Activated CD4-positive, alpha-beta T cell treated with anti-CD3 and anti-CD28 coated beads for 4 hours (primary cell): Measurements from ENCODE around the gene ACTC1.
"Not testable (repeated sequence)": the region's sequence is repeated elsewhere in the genome, so short reads cannot be mapped to it uniquely, and the experiment has no call there.

Experiments
- DNase-seq, 2 donors: peaks; one replicate each; pipeline ENCODE4 v3.0.0-alpha.2; 2020

ACTC1 gene

DNA sequence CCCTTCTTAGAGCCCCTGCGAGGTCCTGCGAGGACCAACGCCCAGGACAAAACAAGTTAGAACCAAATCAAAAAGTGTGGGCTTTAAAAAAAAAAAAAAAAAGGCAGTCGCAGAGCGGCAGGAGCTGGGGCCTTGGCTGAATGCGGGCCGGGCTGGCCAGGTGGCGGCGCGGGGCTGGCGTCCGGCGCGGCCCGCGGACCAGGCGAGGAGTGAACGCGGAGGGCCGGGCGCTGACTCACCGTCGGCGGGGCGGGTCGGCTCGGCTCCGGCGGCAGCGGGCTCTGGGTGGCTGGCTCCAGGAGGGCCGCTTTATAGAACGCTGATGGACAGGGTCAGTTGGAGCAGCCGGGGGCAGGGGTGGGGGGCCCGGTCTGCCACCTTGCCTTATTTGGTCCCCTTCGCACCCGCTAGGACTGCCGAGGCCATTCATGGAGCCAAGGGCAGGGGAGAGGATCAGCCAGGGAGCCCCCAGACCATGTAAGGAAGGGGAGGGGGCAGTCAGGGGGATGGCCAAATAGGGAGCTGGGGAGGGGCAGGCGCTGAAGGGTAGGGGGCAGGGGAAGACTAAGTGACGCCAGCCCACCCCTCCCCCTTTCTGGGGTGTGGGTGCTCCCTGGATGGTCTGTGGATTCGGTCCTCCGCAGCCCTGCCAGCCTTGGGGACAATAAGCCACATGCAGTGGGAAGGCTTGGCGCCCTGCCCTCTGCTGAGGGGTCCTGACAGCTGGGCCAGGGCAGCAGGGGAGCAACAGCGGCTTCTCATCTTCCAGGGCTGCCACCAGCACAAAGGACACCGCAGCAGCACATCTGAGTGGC is at the start of gene ACTC1:
TSS of gene ACTC1 (minus strand) at position 283 of the 815 bp plus-strand sequence. CDS start 741 bp downstream, outside the sequence.
- DNase-seq = no peak

- DNase-seq = no peak
Observed at GRCh38 chr15:34841262-34841725, 45.9 kb upstream of the ACTC1 start.

- no peak for DNase-seq
Observed at GRCh38 chr15:34838282-34838681, 42.9 kb upstream of the ACTC1 start.

- DNase-seq = no peak
Observed at GRCh38 chr15:34837246-34838016, 42.1 kb upstream of the ACTC1 start.

DNA sequence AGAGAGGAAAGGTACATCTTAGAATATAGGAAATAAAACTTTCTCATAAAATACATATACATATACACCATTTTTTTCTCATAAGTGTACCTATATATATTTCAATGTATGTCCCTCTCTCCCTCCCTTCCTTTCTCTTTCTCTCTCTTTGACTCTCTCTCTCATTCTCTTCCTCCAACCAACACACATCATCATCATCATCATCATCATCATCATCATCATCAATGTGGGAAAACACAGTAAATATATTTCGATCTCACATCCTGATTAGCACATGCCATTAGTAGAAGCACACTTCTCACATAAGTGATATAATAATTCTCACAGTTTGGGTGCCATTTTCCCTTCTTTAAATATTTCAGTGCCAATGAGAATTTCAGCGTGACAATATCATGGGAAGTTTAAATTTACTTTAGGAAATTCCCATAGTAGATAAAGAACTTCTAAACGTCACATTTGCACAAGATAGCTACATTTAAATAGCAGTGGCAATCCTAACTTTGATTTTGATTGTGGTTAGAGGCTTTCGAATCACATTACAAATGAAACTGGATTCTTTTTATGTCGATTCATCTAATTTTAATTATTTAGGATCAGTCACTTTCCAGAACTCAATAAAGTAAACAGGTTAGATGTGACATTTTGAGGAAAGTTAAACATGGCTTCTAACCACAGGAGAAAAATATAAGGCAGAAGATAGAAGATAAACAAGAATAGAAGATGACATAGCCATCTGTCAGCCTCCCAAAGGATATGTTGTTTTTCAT is 33.0 kb upstream of the ACTC1 start:
- no peak for DNase-seq

- DNase-seq = no peak
Observed at GRCh38 chr15:34821831-34822230, 26.5 kb upstream of the ACTC1 start.

DNA sequence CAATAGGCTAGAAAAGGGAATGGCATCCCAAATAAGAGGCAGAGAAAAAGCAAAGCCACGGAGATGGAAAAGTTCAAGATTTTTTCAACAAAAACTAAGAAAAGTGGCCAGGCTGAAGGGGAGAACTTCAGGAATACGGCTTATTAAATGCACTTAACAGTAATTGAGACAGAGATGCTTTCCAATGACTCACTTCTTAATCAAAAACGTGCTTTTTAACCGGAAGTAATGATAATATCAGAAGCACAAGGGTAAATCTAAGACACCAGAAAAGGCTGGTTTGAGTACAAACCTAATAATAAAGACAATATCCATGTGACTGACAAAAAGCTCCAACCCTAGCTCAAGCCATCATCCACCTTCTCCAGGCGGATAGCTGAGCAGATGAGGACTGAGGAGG is 24.8 kb upstream of the ACTC1 start:
- DNase-seq = no peak

DNA sequence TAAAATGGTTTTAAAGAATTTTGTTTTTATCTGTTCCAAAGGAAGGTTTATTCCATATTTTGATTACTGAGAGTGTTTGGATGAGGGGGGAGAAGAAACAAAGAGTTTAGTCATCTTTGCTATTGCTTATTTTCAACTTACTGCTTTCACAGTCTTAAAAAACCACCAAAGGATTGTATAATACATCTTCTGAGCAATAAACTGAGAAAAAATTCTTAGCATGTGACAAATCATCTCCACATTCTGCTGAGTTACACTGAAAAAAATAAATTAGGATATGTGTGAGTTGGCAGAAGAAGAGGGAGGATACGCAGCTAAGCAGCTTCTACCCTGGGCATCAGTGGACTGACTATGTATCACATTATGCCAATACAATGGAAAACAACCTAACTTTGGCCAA is 23.2 kb upstream of the ACTC1 start:
- no peak for DNase-seq

DNA sequence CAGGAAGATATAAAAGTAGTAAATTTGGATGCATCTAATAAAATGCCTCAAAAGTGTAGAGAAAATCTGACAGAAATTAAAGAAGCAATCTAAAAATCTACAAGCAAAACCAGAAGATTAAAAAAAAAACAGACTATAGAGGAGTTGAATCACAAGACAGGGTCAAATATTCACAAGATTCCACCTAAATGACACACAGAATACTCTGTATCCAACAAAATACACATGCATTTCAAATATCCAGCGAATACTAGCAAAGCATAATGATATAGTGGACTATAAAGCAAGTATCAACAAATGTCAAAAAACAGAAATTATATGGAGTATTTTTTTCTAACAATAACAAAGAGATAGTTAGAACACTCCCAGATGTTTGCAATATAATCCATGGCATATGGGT is 20.5 kb upstream of the ACTC1 start:
- no peak for DNase-seq

DNA sequence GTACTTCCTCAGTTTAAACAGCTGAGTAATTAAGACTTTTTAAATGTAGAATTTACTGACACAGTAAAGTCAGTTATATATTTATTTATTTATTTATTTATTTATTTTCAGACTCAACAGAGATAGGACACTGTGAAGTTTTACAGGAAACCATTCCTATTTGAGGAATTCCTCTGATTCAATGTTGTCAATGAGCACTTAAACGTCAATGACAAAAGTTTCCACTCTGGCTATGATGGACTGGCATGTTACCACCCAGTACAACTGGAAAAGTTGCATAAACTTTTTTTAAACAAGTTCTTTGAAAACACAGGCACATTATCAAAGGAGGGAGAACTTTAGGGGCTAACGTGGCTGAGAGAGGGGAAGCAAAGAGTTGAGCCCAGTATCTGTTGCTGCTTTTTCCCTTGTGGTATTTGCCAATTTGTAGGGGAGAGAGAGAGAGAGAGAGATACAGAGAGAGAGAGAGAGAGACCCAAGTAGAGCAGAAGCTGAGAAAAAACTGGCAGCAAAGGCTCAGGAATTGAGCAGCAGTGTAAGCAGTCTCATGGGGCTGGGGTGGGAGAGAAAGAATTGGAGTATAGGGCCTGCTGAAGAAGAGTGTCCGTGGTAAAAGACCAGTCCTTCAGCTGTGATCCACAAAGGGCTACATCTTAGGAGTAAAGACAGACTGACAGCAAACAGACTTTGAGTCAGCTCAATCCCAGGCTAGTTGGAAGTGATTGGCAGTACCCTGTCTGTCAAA is 18.3 kb upstream of the ACTC1 start:
- no peak for DNase-seq

GRCh38 chr15:34812868-34813365 is 17.6 kb upstream of the ACTC1 start:
- DNase-seq = not testable (repeated sequence)

- DNase-seq = no peak
Observed at GRCh38 chr15:34812369-34812768, 17.0 kb upstream of the ACTC1 start.

GRCh38 chr15:34810443-34811129 is 15.2 kb upstream of the ACTC1 start:
- DNase-seq = no peak

GRCh38 chr15:34809186-34809585 is 13.8 kb upstream of the ACTC1 start:
- DNase-seq = no peak

- no peak for DNase-seq
Observed at GRCh38 chr15:34808016-34808415, 12.7 kb upstream of the ACTC1 start.

- not testable (repeated sequence) for DNase-seq
Observed at GRCh38 chr15:34807241-34807640, 11.9 kb upstream of the ACTC1 start.

- no peak for DNase-seq
Observed at GRCh38 chr15:34804776-34805175, 9.4 kb upstream of the ACTC1 start.

DNA sequence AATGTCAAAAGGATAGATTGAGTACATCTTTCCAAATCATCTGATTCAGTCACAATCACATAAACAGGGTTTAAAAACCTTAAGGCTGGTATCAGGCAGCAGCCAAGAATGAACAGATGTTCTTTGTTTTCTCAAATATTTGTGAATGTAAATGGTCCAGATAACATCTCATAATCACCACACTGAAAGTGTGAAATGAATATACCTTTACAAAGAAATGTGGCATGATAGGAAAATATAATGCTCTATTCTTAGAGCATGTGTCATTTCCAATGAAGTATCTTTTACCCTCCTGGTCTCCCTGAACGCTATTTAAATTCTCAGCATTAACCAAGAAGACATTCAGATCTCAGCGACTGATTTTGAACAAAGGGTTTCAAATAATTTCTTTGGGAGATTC is 8.8 kb upstream of the ACTC1 start:
- no peak for DNase-seq

GRCh38 chr15:34802803-34803750 is 7.7 kb upstream of the ACTC1 start:
- DNase-seq = no peak

- no peak for DNase-seq
Observed at GRCh38 chr15:34802371-34802770, 7.0 kb upstream of the ACTC1 start.
